ENCODE data around the gene KAZN. TPM values are rescaled to one million over a fixed set of nuclear protein-coding genes. Genes with fewer than 3 reads are reported as not detected.
A peak's percentile ranks its signal among the peaks of the same experiment; 100 is the strongest.

The KAZN gene
- polyA plus RNA-seq, 1 donor (not counting 4 experiments of a cell fraction or from before 2014, with no cell fraction given): 5.9 TPM

- Histone ChIP-seq H3K9ac (ENCODE audit: control insufficient read depth, extremely low read depth, insufficient read depth, low read length) (no peak overlapping the region), H3K27me3 (ENCODE audit: control insufficient read depth, extremely low read depth, insufficient read depth, low read length) (no peaks in the 10 kb centered on the region), H3K27ac (ENCODE audit: control insufficient read depth, insufficient read depth, low read length) (peak overlapping the region; percentile 44), H3K36me3 (ENCODE audit: control insufficient read depth in 2 of 2, extremely low read depth in 1 of 2, insufficient read depth in 2 of 2, low read length in 2 of 2) (no peaks in the 10 kb centered on the region), H2AFZ (ENCODE audit: control insufficient read depth, low read length) (no peak overlapping the region), H3K4me3 (ENCODE audit: control insufficient read depth in 2 of 3, extremely low read depth in 1 of 3, insufficient read depth in 2 of 3, low read depth in 1 of 3, low read length in 3 of 3) (no peak overlapping the region), H3K79me2 (ENCODE audit: control insufficient read depth, insufficient read depth, low read length) (no peaks in the 10 kb centered on the region), H3K4me2 (ENCODE audit: control insufficient read depth, extremely low read depth, insufficient read depth, low read depth, low read length) (peak overlapping the region; percentile 43), H4K20me1 (ENCODE audit: control insufficient read depth, extremely low read depth, insufficient read depth, low read length) (no peaks in the 10 kb centered on the region), H3K9me1 (ENCODE audit: control insufficient read depth, extremely low read depth, insufficient read depth, low read length) (no peaks in the 10 kb centered on the region), H3K4me1 (ENCODE audit: control insufficient read depth, extremely low read depth, insufficient read depth, low read length) (peaks cover 39% of the 10 kb centered on the region), H3K9me3 (ENCODE audit: control insufficient read depth, low read depth, low read length) (no peaks in the 10 kb centered on the region)
- dilution Hi-C loops (cut with MboI; ENCODE audit: extremely low pct_ligation_motif_present, low sequenced_read_pairs): no loop called here
- DNase-seq (ENCODE audit: low read depth, low spot score): peak; percentile 36
- TF ChIP-seq CTCF (optimal IDR thresholded peaks at IDR 0.05 in 1 of 3, IDR thresholded peaks at IDR 0.05 in 1 of 3, conservative IDR thresholded peaks at IDR 0.05 in 1 of 3; ENCODE audit: extremely low read depth in 1 of 3, insufficient read depth in 2 of 3, low read length in 3 of 3): no peak
- TF ChIP-seq EZH2 (IDR thresholded peaks at IDR 0.05; ENCODE audit: low read length): no peak
- FAIRE-seq: no peak
Measured at GRCh38 chr1:14876747-14877146, 278.3 kb downstream of the KAZN start.

- Histone ChIP-seq H4K20me1 (ENCODE audit: control insufficient read depth, extremely low read depth, insufficient read depth, low read length) (no peaks in the 10 kb centered on the region), H3K4me2 (ENCODE audit: control insufficient read depth, extremely low read depth, insufficient read depth, low read depth, low read length) (peak overlapping the region; percentile 43), H3K4me3 (ENCODE audit: control insufficient read depth in 2 of 3, extremely low read depth in 1 of 3, insufficient read depth in 2 of 3, low read depth in 1 of 3, low read length in 3 of 3) (no peak overlapping the region), H3K9ac (ENCODE audit: control insufficient read depth, extremely low read depth, insufficient read depth, low read length) (no peak overlapping the region), H3K36me3 (ENCODE audit: control insufficient read depth in 2 of 2, extremely low read depth in 1 of 2, insufficient read depth in 2 of 2, low read length in 2 of 2) (no peaks in the 10 kb centered on the region), H3K9me3 (ENCODE audit: control insufficient read depth, low read depth, low read length) (no peaks in the 10 kb centered on the region), H2AFZ (ENCODE audit: control insufficient read depth, low read length) (no peak overlapping the region), H3K27me3 (ENCODE audit: control insufficient read depth, extremely low read depth, insufficient read depth, low read length) (no peaks in the 10 kb centered on the region), H3K9me1 (ENCODE audit: control insufficient read depth, extremely low read depth, insufficient read depth, low read length) (no peaks in the 10 kb centered on the region), H3K79me2 (ENCODE audit: control insufficient read depth, insufficient read depth, low read length) (no peaks in the 10 kb centered on the region), H3K4me1 (ENCODE audit: control insufficient read depth, extremely low read depth, insufficient read depth, low read length) (peaks cover 44% of the 10 kb centered on the region), H3K27ac (ENCODE audit: control insufficient read depth, insufficient read depth, low read length) (peak overlapping the region; percentile 10)
- dilution Hi-C loops (cut with MboI; ENCODE audit: extremely low pct_ligation_motif_present, low sequenced_read_pairs): no loop called here
- no peak for TF ChIP-seq CTCF (optimal IDR thresholded peaks at IDR 0.05 in 1 of 3, IDR thresholded peaks at IDR 0.05 in 1 of 3, conservative IDR thresholded peaks at IDR 0.05 in 1 of 3; ENCODE audit: extremely low read depth in 1 of 3, insufficient read depth in 2 of 3, low read length in 3 of 3)
- no peak for TF ChIP-seq EZH2 (IDR thresholded peaks at IDR 0.05; ENCODE audit: low read length)
- FAIRE-seq: peak; percentile 23
- DNase-seq (ENCODE audit: low read depth, low spot score): no peak
Measured at GRCh38 chr1:14877224-14877623, 278.7 kb downstream of the KAZN start.
